Measurements from ENCODE around the gene PCGF6.
"Not testable (repeated sequence)": the region's sequence is repeated elsewhere in the genome, so short reads cannot be mapped to it uniquely, and the experiment has no call there.

GRCh38 chr10:103354567-103354966, 3.6 kb upstream of the PCGF6 start:
- TF ChIP-seq EZH2 (IDR thresholded peaks at IDR 0.05; ENCODE audit: low read length, unreplicated experiment); CTCF (conservative IDR thresholded peaks at IDR 0.05; ENCODE audit: low read depth, low read length): not testable (repeated sequence)
